PC-9 (cell line): Measurements from ENCODE around the gene TOM1L2. TPM values are rescaled to one million over a fixed set of nuclear protein-coding genes. Genes with fewer than 3 reads are reported as not detected.

ENCODE experiments used
- BruUV-seq: library from RNA; stranded (reverse); fragments of 400-500 nt; replicated peaks from 2 replicates; lab custom pipeline; 2021; lab: Mats Ljungman, UMichigan
- CTCF ChIA-PET: fragments of 300-600 bp; sonication (Branson Sonifier 250); formaldehyde crosslinking; loops from one replicate; lab custom pipeline; 2022; ENCODE audit warnings: antibody characterized with exemption; lab: Charles Lee
- POLR2A ChIA-PET: fragments of 300-600 bp; sonication (Branson Sonifier 250); formaldehyde crosslinking; loops from one replicate; lab custom pipeline; 2022; ENCODE audit warnings: antibody characterized with exemption; ENCODE audit not compliant: unreplicated experiment; lab: Charles Lee
- DNase-seq, 2 experiments: peaks; one replicate each; pipeline versions ENCODE4 v3.0.0 to v3.0.0-alpha.2; 2015 to 2022; ENCODE audit warnings: mixed read lengths in 1 of 2
- H2AFZ ChIP-seq: fragments of 200-600 bp; sonication (generic); 2 replicates; pipeline ENCODE4 v1.8.1; 2017; ENCODE audit warnings: antibody characterized with exemption
- H3F3A ChIP-seq: fragments of 200-600 bp; sonication (generic); 2 replicates; pipeline ENCODE4 v1.8.1; 2017; ENCODE audit warnings: antibody characterized with exemption, mild to moderate bottlenecking, low read depth; ENCODE audit not compliant: insufficient read depth
- H3K27ac ChIP-seq: fragments of 200-600 bp; sonication (generic); 2 replicates; pipeline ENCODE4 v1.6.1; 2016; ENCODE audit warnings: mixed run types
- H3K27me3 ChIP-seq: fragments of 200-600 bp; sonication (generic); 2 replicates; pipeline ENCODE4 v1.6.1; 2016; ENCODE audit warnings: low read depth, mixed run types; ENCODE audit not compliant: insufficient read depth
- H3K36me3 ChIP-seq: fragments of 200-600 bp; sonication (generic); 2 replicates; pipeline ENCODE4 v1.6.1; 2016; ENCODE audit warnings: low read depth, mixed run types
- H3K4me1 ChIP-seq: fragments of 200-600 bp; sonication (generic); replicated peaks from 2 replicates; pipeline ENCODE4 v1.6.1; 2016; ENCODE audit warnings: mixed run types; ENCODE audit not compliant: insufficient read depth
- H3K4me2 ChIP-seq: fragments of 200-600 bp; sonication (generic); 2 replicates; pipeline ENCODE4 v1.6.1; 2017; ENCODE audit warnings: mixed run types
- H3K4me3 ChIP-seq: fragments of 200-600 bp; sonication (generic); 2 replicates; pipeline ENCODE4 v1.6.1; 2016; ENCODE audit warnings: mixed run types
- H3K79me2 ChIP-seq: fragments of 200-600 bp; sonication (generic); 2 replicates; pipeline ENCODE4 v1.6.1; 2017; ENCODE audit warnings: low read depth, mixed run types
- H3K9me2 ChIP-seq: fragments of 200-600 bp; sonication (generic); 2 replicates; pipeline ENCODE4 v1.8.1; 2017; ENCODE audit warnings: mild to moderate bottlenecking; ENCODE audit not compliant: insufficient read depth
- H3K9me3 ChIP-seq: fragments of 200-600 bp; sonication (generic); 2 replicates; pipeline ENCODE4 v1.8.1; 2016; ENCODE audit warnings: low read depth; ENCODE audit not compliant: insufficient read depth
- H4K20me1 ChIP-seq: fragments of 200-600 bp; sonication (generic); 2 replicates; pipeline ENCODE4 v1.8.1; 2017; ENCODE audit not compliant: insufficient read depth
- CTCF ChIP-seq: fragments of 200-600 bp; sonication (generic); conservative IDR thresholded peaks from 2 replicates; pipeline ENCODE4 v1.6.1; 2017; ENCODE audit warnings: mixed run types, antibody characterized with exemption, mild to moderate bottlenecking, moderate library complexity
- EZH2 ChIP-seq: fragments of 200-600 bp; sonication (generic); IDR thresholded peaks from 2 replicates; pipeline ENCODE4 v1.8.0; 2017; ENCODE audit warnings: antibody characterized with exemption, low read depth
- intact Hi-C: fragments of 100-400 bp; cut with micrococcal nuclease; formaldehyde crosslinking; loops from one replicate; pipeline ENCODE4 v1.10.0; 2022; ENCODE audit not compliant: unreplicated experiment
- total RNA-seq: library from RNA; stranded (reverse); gene quantifications from 2 replicates; pipeline ENCODE4 v1.2.3, GENCODE V29; 2021

The TOM1L2 gene
- total RNA-seq, 1 experiment from 2014 or later, result 68.5 TPM

DNA sequence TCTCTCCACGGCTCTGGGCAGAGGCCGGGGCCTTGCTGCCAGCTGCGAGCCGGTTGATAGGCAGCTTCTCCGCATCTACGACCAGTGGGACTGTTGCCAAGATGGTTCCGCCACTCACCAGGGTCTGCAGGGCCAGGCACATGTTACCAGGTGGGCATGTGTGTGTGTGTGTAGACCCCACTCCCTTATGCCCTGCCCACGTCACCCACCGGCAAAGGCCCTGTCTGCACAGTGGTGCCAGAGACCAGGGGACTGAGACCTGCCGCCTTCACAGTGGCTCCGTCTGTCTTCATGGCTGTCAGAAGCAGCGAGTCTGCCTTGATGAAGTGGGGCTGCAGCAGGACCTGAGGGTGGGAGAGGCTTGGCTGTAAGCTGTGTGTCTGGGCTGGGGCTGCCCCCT lies 153.1 kb downstream of the TOM1L2 start:
- H3K27me3 ChIP-seq, result no peaks in the 10 kb centered on the region
- H3K79me2 ChIP-seq, result peaks cover 66% of the 10 kb centered on the region
- no TSS peak for BruUV-seq
- no peak overlapping the region for H2AFZ ChIP-seq
- peak overlapping the region; percentile 92 for H3K4me2 ChIP-seq
- H3K27ac ChIP-seq, result peak overlapping the region; percentile 13; the same call in 1 of the 2 replicates
- intact Hi-C loops, result loop anchor here (1.0 kb wide), 1 partner anchor 21 kb away; no protein-coding TSS in a partner anchor
- H3K4me1 ChIP-seq, result peaks cover 58% of the 10 kb centered on the region
- CTCF ChIA-PET, result no interaction called here
- H3F3A ChIP-seq, result peaks cover 74% of the 10 kb centered on the region
- no peaks in the 10 kb centered on the region for H3K9me3 ChIP-seq
- no peak overlapping the region for H3K4me3 ChIP-seq
- H4K20me1 ChIP-seq, result peaks cover 80% of the 10 kb centered on the region
- TF ChIP-seq CTCF, result no peak
- no peak for TF ChIP-seq EZH2
- no peaks in the 10 kb centered on the region for H3K9me2 ChIP-seq
- H3K36me3 ChIP-seq, result peaks cover 48% of the 10 kb centered on the region
- no peak for DNase-seq
- POLR2A ChIA-PET, result no interaction called here

DNA sequence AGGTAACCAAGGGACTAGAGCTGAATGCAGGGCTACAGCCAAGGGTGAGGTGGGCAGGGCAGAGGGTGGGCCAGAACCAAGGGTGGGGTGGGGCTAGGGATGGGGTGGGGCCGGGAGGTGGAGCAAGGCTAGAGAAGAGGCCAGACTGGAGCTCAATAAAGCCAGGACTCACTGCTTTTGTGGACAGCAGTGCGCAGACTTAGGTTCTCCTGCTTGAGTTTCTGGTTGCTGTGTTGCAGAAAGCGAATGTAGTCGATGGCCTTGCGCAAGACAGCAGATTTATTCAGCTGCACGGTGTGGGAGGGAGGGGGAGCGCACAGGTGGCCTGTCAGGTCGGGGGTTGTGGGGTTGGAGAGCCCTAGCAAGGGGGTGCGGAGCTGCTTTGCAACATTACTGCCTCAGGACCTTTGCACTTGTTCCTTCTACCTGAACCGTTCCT lies 154.1 kb downstream of the TOM1L2 start:
- Histone ChIP-seq H3K9me3 (no peaks in the 10 kb centered on the region), H3K4me2 (no peak overlapping the region), H3K4me3 (no peak overlapping the region), H2AFZ (no peak overlapping the region), H3K36me3 (peaks cover 47% of the 10 kb centered on the region), H3K27me3 (no peaks in the 10 kb centered on the region), H3K27ac (no peak overlapping the region), H3F3A (peaks cover 77% of the 10 kb centered on the region; the same call in 1 of the 2 replicates), H4K20me1 (peaks cover 88% of the 10 kb centered on the region), H3K79me2 (peaks cover 60% of the 10 kb centered on the region), H3K9me2 (no peaks in the 10 kb centered on the region), H3K4me1 (peaks cover 51% of the 10 kb centered on the region)
- BruUV-seq, result no TSS peak
- ChIA-PET CTCF (no interaction called here), POLR2A (interaction anchor here (0.5 to 0.7 kb wide), 3 partner anchors 12 to 1367 kb away, joined by 3 to 5 read pairs (median 4); no protein-coding TSS in a partner anchor)
- no peak for TF ChIP-seq EZH2
- TF ChIP-seq CTCF, result no peak
- intact Hi-C loops, result no loop called here
- no peak for DNase-seq

- intact Hi-C loops, result no loop called here
- ChIA-PET CTCF (no interaction called here), POLR2A (interaction anchor here (0.5 to 0.7 kb wide), 3 partner anchors 12 to 1367 kb away, joined by 3 to 5 read pairs (median 4); no protein-coding TSS in a partner anchor)
- H3K4me3 ChIP-seq, result no peak overlapping the region
- no TSS peak for BruUV-seq
- peaks cover 41% of the 10 kb centered on the region for H3K36me3 ChIP-seq
- TF ChIP-seq CTCF, result no peak
- no peak for TF ChIP-seq EZH2
- H3K9me3 ChIP-seq, result no peaks in the 10 kb centered on the region
- H3K9me2 ChIP-seq, result no peaks in the 10 kb centered on the region
- H3K4me1 ChIP-seq, result peaks cover 45% of the 10 kb centered on the region
- H3K27me3 ChIP-seq, result no peaks in the 10 kb centered on the region
- peaks cover 81% of the 10 kb centered on the region; the same call in 1 of the 2 replicates for H3F3A ChIP-seq
- peaks cover 89% of the 10 kb centered on the region for H4K20me1 ChIP-seq
- peaks cover 55% of the 10 kb centered on the region for H3K79me2 ChIP-seq
- H3K4me2 ChIP-seq, result no peak overlapping the region
- no peak overlapping the region for H3K27ac ChIP-seq
- DNase-seq, result no peak
- no peak overlapping the region for H2AFZ ChIP-seq
Observed at GRCh38 chr17:17817552-17817947, 154.7 kb downstream of the TOM1L2 start.
